ENCODE results near the gene PRDM12. TPM values are rescaled to one million over a fixed set of nuclear protein-coding genes. Genes with fewer than 3 reads are reported as not detected.

The PRDM12 gene
- total RNA-seq, 1 experiment from 2014 or later = not detected

GRCh38 chr9:130694205-130694604, 29.8 kb downstream of the PRDM12 start:
- Histone ChIP-seq H3K4me1 (ENCODE audit: insufficient read depth, low read length) (no peaks in the 10 kb centered on the region; the same call in 1 of the 2 replicates), H3T11ph (ENCODE audit: low read length) (no peak overlapping the region), H3K9ac (ENCODE audit: extremely low read depth, insufficient read length, low read length) (peak overlapping the region; percentile 99), H3K18ac (ENCODE audit: insufficient read length, low read depth, low read length) (peak overlapping the region; percentile 80), H3K27me3 (ENCODE audit: insufficient read depth, low read length) (no peaks in the 10 kb centered on the region), H3K56ac (ENCODE audit: insufficient read length, low read depth, low read length) (peak overlapping the region; percentile 1), H2AFZ (ENCODE audit: low read length) (no peak overlapping the region), H4K8ac (replicated peaks; ENCODE audit: insufficient read length, low read depth, low read length) (no peak overlapping the region), H2BK20ac (ENCODE audit: low read depth, low read length, poor library complexity, severe bottlenecking) (no peak overlapping the region), H3K23me2 (ENCODE audit: insufficient read length, low read depth, low read length, poor library complexity, severe bottlenecking) (peaks cover 7% of the 10 kb centered on the region), H2AK5ac (ENCODE audit: insufficient read length, low read length) (no peak overlapping the region), H4K91ac (ENCODE audit: insufficient read length, low read depth, low read length) (peak overlapping the region; percentile 54), H3K79me1 (ENCODE audit: insufficient read depth, low read depth, low read length, poor library complexity, severe bottlenecking) (peaks cover 9% of the 10 kb centered on the region), H2BK120ac (ENCODE audit: low read depth, low read length, poor library complexity, severe bottlenecking) (no peak overlapping the region), H3K79me2 (ENCODE audit: insufficient read depth, low read length) (peaks cover 15% of the 10 kb centered on the region; the same call in 1 of the 2 replicates), H3K4ac (ENCODE audit: low read depth, low read length) (no peak overlapping the region; the same call in 1 of the 2 replicates), H3K9me3 (ENCODE audit: control insufficient read depth, low read depth, low read length) (no peaks in the 10 kb centered on the region), H4K5ac (ENCODE audit: insufficient read length, low read depth, low read length) (peak overlapping the region; percentile 33), H2BK12ac (ENCODE audit: insufficient read length, low read depth, low read length) (no peak overlapping the region), H3K14ac (ENCODE audit: insufficient read depth, low read length) (peak overlapping the region; percentile 66; the same call in 1 of the 2 replicates), H3K4me2 (ENCODE audit: insufficient read depth, insufficient read length, low read length) (peak overlapping the region; percentile 97), H4K20me1 (ENCODE audit: control insufficient read depth, insufficient read depth, insufficient read length) (no peaks in the 10 kb centered on the region), H3K23ac (ENCODE audit: insufficient read length, low read depth, low read length) (no peak overlapping the region), H2BK15ac (ENCODE audit: low read depth, low read length) (no peak overlapping the region), H2BK5ac (ENCODE audit: insufficient read length, low read length) (no peak overlapping the region), H3K27ac (ENCODE audit: insufficient read length, low read depth, low read length) (no peak overlapping the region)
- Mint-ChIP-seq H3K9me3 (0 out of 5 replicates have a peak, but pooled peaks cover 0 to 2% of the 10 kb centered on the region in 2 experiments), H3K36me3 (ENCODE audit: insufficient read depth in 1 of 3, low read depth in 3 of 3) (peaks cover 38 to 44% (median 42%) of the 10 kb centered on the region in 3 experiments), H3K27me3 (ENCODE audit: low read depth) (no peaks in the 10 kb centered on the region; the same call in 1 of the 2 replicates), H3K4me3 (peak overlapping the region; percentile 98 to 99), H3K4me1 (peaks cover 46 to 47% of the 10 kb centered on the region in 2 experiments), H3K27ac (peak overlapping the region; percentile 49 to 99 (median 97); a peak in 6 of 7 replicates)
- TF ChIP-seq CTCF (conservative IDR thresholded peaks at IDR 0.05) = no peak
- WGBS (ENCODE audit: extremely low coverage, insufficient read length, low lambda C conversion rate) = no CpG with 5 or more reads among the region's 8 CpGs
- DNase-seq = no peak
